ENCODE data around the gene TBC1D2B. TPM values are rescaled to one million over a fixed set of nuclear protein-coding genes. Genes with fewer than 3 reads are reported as not detected.
"Not testable (repeated sequence)": the region's sequence is repeated elsewhere in the genome, so short reads cannot be mapped to it uniquely, and the experiment has no call there.

TBC1D2B gene
- total RNA-seq, 1 donor from 2014 or later = 13.8 TPM

DNA sequence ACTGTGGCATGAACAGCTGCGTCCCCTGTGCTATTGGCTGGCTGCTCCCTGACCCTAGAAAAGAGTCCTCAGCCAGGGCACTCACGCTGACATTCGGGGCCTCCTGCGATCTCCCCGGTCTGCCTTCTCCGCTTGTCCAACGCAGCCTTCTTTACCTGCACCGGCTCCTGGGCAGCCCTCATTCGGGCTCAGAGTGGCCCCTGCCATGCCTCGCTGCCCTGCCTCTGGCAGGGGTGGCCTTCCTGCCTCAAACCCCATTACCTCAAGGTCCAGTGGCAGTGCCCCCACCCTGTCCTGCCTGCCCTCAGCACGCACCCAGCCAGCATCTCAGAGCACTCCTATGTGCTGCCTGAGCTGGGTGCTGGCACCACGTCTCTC is 86.5 kb downstream of the TBC1D2B start:
- Mint-ChIP-seq H3K27ac (ENCODE audit: unreplicated experiment) (no peak overlapping the region), H3K36me3 (ENCODE audit: low read depth, unreplicated experiment) (peaks cover 3% of the 10 kb centered on the region), H3K9me3 (ENCODE audit: unreplicated experiment) (no peaks in the 10 kb centered on the region), H3K4me3 (ENCODE audit: unreplicated experiment) (no peak overlapping the region), H3K27me3 (ENCODE audit: unreplicated experiment) (peaks cover 9% of the 10 kb centered on the region), H3K4me1 (ENCODE audit: unreplicated experiment) (no peaks in the 10 kb centered on the region)
- DNase-seq (ENCODE audit: low spot score) = no peak
- TF ChIP-seq, protein P1, sequence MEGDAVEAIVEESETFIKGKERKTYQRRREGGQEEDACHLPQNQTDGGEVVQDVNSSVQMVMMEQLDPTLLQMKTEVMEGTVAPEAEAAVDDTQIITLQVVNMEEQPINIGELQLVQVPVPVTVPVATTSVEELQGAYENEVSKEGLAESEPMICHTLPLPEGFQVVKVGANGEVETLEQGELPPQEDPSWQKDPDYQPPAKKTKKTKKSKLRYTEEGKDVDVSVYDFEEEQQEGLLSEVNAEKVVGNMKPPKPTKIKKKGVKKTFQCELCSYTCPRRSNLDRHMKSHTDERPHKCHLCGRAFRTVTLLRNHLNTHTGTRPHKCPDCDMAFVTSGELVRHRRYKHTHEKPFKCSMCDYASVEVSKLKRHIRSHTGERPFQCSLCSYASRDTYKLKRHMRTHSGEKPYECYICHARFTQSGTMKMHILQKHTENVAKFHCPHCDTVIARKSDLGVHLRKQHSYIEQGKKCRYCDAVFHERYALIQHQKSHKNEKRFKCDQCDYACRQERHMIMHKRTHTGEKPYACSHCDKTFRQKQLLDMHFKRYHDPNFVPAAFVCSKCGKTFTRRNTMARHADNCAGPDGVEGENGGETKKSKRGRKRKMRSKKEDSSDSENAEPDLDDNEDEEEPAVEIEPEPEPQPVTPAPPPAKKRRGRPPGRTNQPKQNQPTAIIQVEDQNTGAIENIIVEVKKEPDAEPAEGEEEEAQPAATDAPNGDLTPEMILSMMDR (IDR thresholded peaks at IDR 0.05; ENCODE audit: unreplicated experiment) = no peak

DNA sequence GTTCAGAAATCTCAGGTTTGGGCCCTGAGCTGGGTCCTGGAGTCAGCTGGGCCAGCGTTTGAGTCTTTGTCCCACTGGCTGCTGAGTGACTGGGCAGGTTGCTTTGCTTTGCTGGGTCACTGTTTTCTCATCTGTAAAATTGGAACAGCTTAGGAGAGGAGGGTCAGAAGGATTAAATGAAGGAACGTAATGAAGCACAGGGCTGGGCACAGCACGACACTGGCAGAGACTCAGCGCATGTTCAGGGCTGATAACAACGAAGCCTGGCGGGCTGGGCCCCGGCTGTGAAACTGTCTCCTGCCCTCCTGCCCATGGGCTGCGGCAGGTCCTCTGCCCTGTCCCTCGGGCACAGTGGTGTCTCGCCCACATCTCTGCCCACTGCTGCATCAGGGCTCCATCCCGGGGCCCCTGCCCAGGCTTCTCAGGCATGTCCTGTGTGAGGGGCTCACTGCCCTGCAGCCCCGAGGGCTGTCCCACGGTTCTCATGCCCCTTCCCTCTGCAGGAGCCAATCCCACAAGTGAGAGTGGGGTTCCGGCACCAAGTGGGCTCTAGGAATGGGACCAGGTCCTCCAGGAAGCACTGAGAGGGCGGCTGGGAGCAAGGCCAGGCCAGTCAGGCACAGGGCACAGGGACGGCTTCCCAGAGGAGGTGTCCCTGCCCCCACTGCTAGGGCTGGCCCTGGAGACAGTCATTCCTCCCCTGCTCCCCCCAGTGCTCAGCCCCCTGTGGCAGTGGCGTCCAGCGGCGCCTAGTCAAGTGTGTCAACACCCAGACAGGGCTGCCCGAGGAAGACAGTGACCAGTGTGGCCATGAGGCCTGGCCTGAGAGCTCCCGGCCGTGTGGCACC is 88.0 kb downstream of the TBC1D2B start:
- Mint-ChIP-seq H3K4me3 (ENCODE audit: unreplicated experiment) (no peak overlapping the region), H3K27ac (ENCODE audit: unreplicated experiment) (peak overlapping the region; percentile 1), H3K4me1 (ENCODE audit: unreplicated experiment) (no peaks in the 10 kb centered on the region), H3K9me3 (ENCODE audit: unreplicated experiment) (no peaks in the 10 kb centered on the region), H3K36me3 (ENCODE audit: low read depth, unreplicated experiment) (peaks cover 3% of the 10 kb centered on the region), H3K27me3 (ENCODE audit: unreplicated experiment) (peaks cover 9% of the 10 kb centered on the region)
- DNase-seq (ENCODE audit: low spot score) = peak; percentile 1
- TF ChIP-seq, protein P1 (IDR thresholded peaks at IDR 0.05; ENCODE audit: unreplicated experiment) = no peak

DNA sequence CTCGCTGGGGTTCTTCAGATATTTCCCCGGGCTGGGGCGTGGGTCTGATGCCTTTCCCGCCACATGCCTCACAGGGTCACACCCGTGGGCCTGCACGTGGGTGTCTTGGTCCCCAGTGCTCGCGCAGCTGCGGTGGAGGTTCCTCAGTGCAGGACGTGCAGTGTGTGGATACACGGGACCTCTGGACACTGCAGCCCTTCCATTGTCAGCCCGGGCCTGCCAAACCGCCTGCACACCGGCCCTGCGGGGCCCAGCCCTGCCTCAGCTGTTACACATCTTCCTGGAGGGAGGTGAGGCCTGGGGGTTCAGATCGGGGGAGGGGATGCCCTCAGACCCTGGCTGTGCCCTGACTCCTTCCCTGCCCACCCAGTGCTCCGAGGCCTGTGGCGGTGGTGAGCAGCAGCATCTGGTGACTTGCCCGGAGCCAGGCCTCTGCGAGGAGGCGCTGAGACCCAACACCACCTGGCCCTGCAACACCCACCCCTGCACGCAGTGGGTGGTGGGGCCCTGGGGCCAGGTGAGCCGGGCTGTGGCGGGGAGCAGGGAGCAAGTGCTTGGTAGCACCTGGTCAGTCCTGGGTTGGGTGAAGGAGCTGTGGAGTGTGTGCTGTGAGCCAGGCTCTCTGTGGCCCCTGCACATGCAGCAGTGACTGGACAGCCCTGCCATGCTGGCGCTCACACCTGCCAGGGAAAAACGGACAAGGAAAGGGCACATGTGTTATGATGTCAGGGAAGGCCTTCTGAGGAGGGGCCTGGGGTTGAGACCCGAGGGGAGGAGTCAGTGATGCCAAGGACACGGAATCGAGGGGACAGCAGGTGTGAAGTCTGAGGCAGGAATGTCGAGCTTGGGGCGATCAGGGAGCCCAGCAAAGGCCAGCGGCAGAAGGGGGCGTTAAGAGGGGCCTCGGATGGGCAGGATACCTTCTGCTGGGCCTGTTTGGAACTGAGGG is 88.9 kb downstream of the TBC1D2B start:
- Mint-ChIP-seq H3K9me3 (ENCODE audit: unreplicated experiment) (no peaks in the 10 kb centered on the region), H3K4me1 (ENCODE audit: unreplicated experiment) (no peaks in the 10 kb centered on the region), H3K4me3 (ENCODE audit: unreplicated experiment) (no peak overlapping the region), H3K27ac (ENCODE audit: unreplicated experiment) (peak overlapping the region; percentile 1), H3K27me3 (ENCODE audit: unreplicated experiment) (peaks cover 9% of the 10 kb centered on the region), H3K36me3 (ENCODE audit: low read depth, unreplicated experiment) (peaks cover 3% of the 10 kb centered on the region)
- TF ChIP-seq, protein P1 (IDR thresholded peaks at IDR 0.05; ENCODE audit: unreplicated experiment) = no peak
- peak; percentile 3 for DNase-seq (ENCODE audit: low spot score)

DNA sequence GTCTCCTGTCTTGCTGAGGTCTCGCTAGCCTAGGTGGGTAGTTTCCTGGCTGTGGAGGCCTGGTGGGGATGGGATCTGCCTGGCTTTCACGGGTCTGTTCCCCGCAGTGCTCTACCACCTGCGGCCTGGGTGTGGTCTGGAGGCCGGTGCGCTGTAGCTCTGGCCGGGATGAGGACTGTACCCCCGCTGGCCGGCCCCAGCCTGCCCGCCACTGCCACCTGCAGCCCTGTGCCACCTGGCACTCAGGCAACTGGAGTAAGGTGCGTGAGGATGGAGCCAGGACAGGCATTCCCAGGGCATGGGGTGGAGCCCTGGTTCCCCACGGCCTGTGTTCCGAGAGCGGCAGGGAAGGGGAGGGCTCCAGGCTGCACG is 89.8 kb downstream of the TBC1D2B start:
- DNase-seq (ENCODE audit: low spot score); H3K9me3 Mint-ChIP-seq (ENCODE audit: unreplicated experiment); H3K4me3 Mint-ChIP-seq (ENCODE audit: unreplicated experiment); H3K27ac Mint-ChIP-seq (ENCODE audit: unreplicated experiment); H3K36me3 Mint-ChIP-seq (ENCODE audit: low read depth, unreplicated experiment); H3K4me1 Mint-ChIP-seq (ENCODE audit: unreplicated experiment): not testable (repeated sequence)
- peaks cover 11% of the 10 kb centered on the region for H3K27me3 Mint-ChIP-seq (ENCODE audit: unreplicated experiment)

DNA sequence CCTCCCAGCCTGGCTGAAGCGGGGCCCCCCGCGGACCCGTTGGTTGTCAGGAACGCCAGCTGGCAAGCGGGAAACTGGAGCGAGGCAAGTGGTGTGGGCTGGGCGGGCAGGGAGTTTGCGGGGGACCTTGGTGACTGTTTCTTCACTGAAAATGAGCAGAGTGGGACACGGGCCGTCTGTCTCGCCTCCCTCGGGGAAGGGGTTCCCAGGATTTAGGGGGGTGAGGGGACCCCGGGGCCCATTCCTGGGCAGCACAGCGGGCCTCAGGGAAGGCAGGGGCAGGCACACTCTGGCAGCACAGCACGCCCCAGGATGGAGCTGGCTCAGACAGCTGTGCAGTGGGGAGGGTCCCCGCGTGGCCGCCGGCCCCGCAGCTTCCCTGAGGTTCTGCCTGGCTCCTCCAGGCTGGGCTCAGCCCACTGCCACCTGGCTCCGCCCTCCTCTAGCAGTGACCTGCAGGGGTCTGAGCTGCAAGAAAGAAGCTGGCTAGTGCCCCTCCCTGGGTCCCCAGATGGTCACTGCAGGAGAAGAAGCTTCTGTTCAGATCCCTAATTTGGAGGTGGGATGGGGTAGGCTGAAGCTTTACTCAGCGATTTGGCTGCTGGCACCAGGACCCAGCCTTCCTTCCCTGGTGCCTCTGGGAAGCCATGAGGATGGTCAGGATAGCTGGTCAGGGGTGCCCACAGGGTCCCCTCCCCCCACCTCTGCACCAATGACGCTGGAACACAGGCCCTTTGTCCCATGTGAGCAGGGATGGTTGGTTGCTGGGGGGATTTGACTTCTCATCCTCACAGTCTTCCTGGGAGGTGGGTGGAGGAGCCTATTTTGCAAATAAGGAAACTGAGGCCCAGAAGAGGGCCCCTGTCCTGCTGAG is 90.4 kb downstream of the TBC1D2B start:
- DNase-seq (ENCODE audit: low spot score) = peak; percentile 3
- Mint-ChIP-seq H3K36me3 (ENCODE audit: low read depth, unreplicated experiment) (no peaks in the 10 kb centered on the region), H3K9me3 (ENCODE audit: unreplicated experiment) (no peaks in the 10 kb centered on the region), H3K4me3 (ENCODE audit: unreplicated experiment) (no peak overlapping the region), H3K4me1 (ENCODE audit: unreplicated experiment) (peaks cover 2% of the 10 kb centered on the region), H3K27me3 (ENCODE audit: unreplicated experiment) (peaks cover 11% of the 10 kb centered on the region), H3K27ac (ENCODE audit: unreplicated experiment) (no peak overlapping the region)
- TF ChIP-seq, protein P1 (IDR thresholded peaks at IDR 0.05; ENCODE audit: unreplicated experiment) = no peak
